Endothelial cell of umbilical vein (primary cell): ENCODE results near the gene TDRD7. TPM values are rescaled to one million over a fixed set of nuclear protein-coding genes. Genes with fewer than 3 reads are reported as not detected.

ENCODE experiments used
- BruUV-seq: library from RNA; stranded (reverse); fragments of 400-500 nt; replicated peaks from 2 replicates; lab custom pipeline; 2021; lab: Mats Ljungman, UMichigan
- CTCF ChIA-PET: fragments of 300-600, 350-600 bp; sonication (Branson Sonifier 250); formaldehyde crosslinking; loops from one replicate; lab custom pipeline; 2021; ENCODE audit warnings: antibody characterized with exemption, inconsistent platforms; lab: Charles Lee
- POLR2A ChIA-PET: fragments of 300-600, 350-600 bp; sonication (Branson Sonifier 250); formaldehyde crosslinking; loops from one replicate; lab custom pipeline; 2021; ENCODE audit warnings: antibody characterized with exemption, inconsistent platforms; lab: Charles Lee
- DNase-seq: peaks from one replicate; pipeline ENCODE4 v3.0.0-alpha.2; 2011; ENCODE audit warnings: low read depth, low spot score
- FAIRE-seq: peaks from 2 replicates; lab custom pipeline; 2011; peaks lifted over from hg19 to GRCh38; lab: Jason Lieb, UNC
- H2AFZ ChIP-seq: 2 replicates; pipeline ENCODE4 v1.6.0; 2012; ENCODE audit warnings: low read depth, low read length, control low read depth, inconsistent platforms
- H3K27ac ChIP-seq: 2 replicates; pipeline ENCODE4 v1.5.1; 2011; ENCODE audit warnings: low read depth, mild to moderate bottlenecking, control low read depth, low read length, moderate library complexity; ENCODE audit not compliant: insufficient read depth
- H3K27me3 ChIP-seq, 2 experiments: 2 replicates each; pipeline versions ENCODE4 v1.6.0 to v1.6.1; 2011; ENCODE audit warnings: low read length in 2 of 2, mixed read lengths in 1 of 2; ENCODE audit not compliant: control insufficient read depth in 2 of 2, insufficient read depth in 2 of 2
- H3K36me3 ChIP-seq, 2 experiments: 2 replicates in 1 of 2; 3 replicates in 1 of 2; pipeline ENCODE4 v1.5.1; 2011; ENCODE audit warnings: low read length in 2 of 2, mild to moderate bottlenecking in 1 of 2, moderate library complexity in 1 of 2; ENCODE audit not compliant: control insufficient read depth in 2 of 2, insufficient read depth in 2 of 2; ENCODE audit errors: extremely low read depth in 1 of 2
- H3K4me1 ChIP-seq: 3 replicates; pipeline ENCODE4 v1.5.1; 2011; ENCODE audit warnings: mild to moderate bottlenecking, low read length; ENCODE audit not compliant: control insufficient read depth, insufficient read depth; ENCODE audit errors: extremely low read depth
- H3K4me2 ChIP-seq: 2 replicates; pipeline ENCODE4 v1.6.1; 2011; ENCODE audit warnings: low read length, control low read depth, mixed read lengths; ENCODE audit not compliant: insufficient read depth
- H3K4me3 ChIP-seq, 3 experiments: fragments of 200-600 bp in 1 of 3; sonication (generic), shearing (Covaris generic) in 1 of 3; replicated peaks in 1 of 3; 2 replicates each; pipeline ENCODE4 v1.5.1; 2011 to 2016; ENCODE audit warnings: control low read depth in 3 of 3, low read length in 3 of 3, mild to moderate bottlenecking in 2 of 3, inconsistent platforms in 1 of 3, low read depth in 1 of 3, moderate library complexity in 1 of 3; ENCODE audit not compliant: insufficient read depth in 1 of 3
- H3K79me2 ChIP-seq: 2 replicates; pipeline ENCODE4 v1.6.0; 2012; ENCODE audit warnings: low read length, inconsistent platforms; ENCODE audit not compliant: control insufficient read depth, insufficient read depth
- H3K9ac ChIP-seq: replicated peaks from 2 replicates; pipeline ENCODE3; 2011; ENCODE audit warnings: low read length, control low read depth; ENCODE audit not compliant: insufficient read depth; ENCODE audit errors: extremely low read depth
- H3K9me1 ChIP-seq: replicated peaks from 3 replicates; pipeline ENCODE4 v1.6.0; 2011; ENCODE audit warnings: mild to moderate bottlenecking, low read length; ENCODE audit not compliant: control insufficient read depth, insufficient read depth; ENCODE audit errors: extremely low read depth
- H3K9me3 ChIP-seq: replicated peaks from 2 replicates; pipeline ENCODE4 v1.5.1; 2012; ENCODE audit warnings: low read length, inconsistent platforms; ENCODE audit not compliant: control insufficient read depth, insufficient read depth
- H4K20me1 ChIP-seq: replicated peaks from 2 replicates; pipeline ENCODE3; 2011; ENCODE audit warnings: mild to moderate bottlenecking, low read length; ENCODE audit not compliant: control insufficient read depth, insufficient read depth; ENCODE audit errors: extremely low read depth
- EZH2 ChIP-seq: IDR thresholded peaks from 2 replicates; pipeline ENCODE4 v1.6.1; 2012; ENCODE audit warnings: borderline replicate concordance, low read depth, mild to moderate bottlenecking, moderate library complexity, low read length, inconsistent platforms; ENCODE audit not compliant: severe bottlenecking
- FOS ChIP-seq: IDR thresholded peaks from 2 replicates; pipeline ENCODE4 v1.6.1; 2011; ENCODE audit warnings: mild to moderate bottlenecking, low read length, moderate library complexity, borderline replicate concordance; ENCODE audit not compliant: insufficient read depth
- GATA2 ChIP-seq: IDR thresholded peaks from 2 replicates; pipeline ENCODE4 v1.7.0; 2011; ENCODE audit warnings: low read depth, mild to moderate bottlenecking, moderate library complexity, mixed read lengths, low read length; ENCODE audit not compliant: insufficient read length, insufficient read depth
- JUN ChIP-seq: IDR thresholded peaks from 2 replicates; pipeline ENCODE4 v1.6.1; 2011; ENCODE audit warnings: borderline replicate concordance, low read depth; ENCODE audit not compliant: insufficient read length, insufficient read depth
- MAX ChIP-seq: IDR thresholded peaks from 2 replicates; pipeline ENCODE4 v1.6.1; 2011; ENCODE audit not compliant: insufficient read depth, insufficient read length
- MYC ChIP-seq: IDR thresholded peaks from one replicate; pipeline ENCODE4 v1.6.1; 2011; ENCODE audit warnings: mild to moderate bottlenecking, low read depth, low read length
- POLR2A ChIP-seq: IDR thresholded peaks from 2 replicates; pipeline ENCODE4 v1.6.1; 2012; ENCODE audit warnings: low read depth, mild to moderate bottlenecking, control low read depth, low read length
- POLR2AphosphoS5 ChIP-seq: IDR thresholded peaks from 2 replicates; pipeline ENCODE4 v1.6.1; 2012; ENCODE audit warnings: low read depth, mild to moderate bottlenecking, control low read depth, low read length, moderate library complexity; ENCODE audit not compliant: insufficient read depth
- dilution Hi-C: fragments of 300-500 bp; cut with MboI; formaldehyde crosslinking; loops from one replicate; pipeline ENCODE4 v1.15.0; 2019; ENCODE audit warnings: low sequenced_read_pairs; ENCODE audit not compliant: extremely low pct_ligation_motif_present
- intact Hi-C: fragments of 100-400 bp; cut with micrococcal nuclease; formaldehyde crosslinking; loops from one replicate; pipeline ENCODE4 v1.10.0; 2022
- polyA plus RNA-seq, 4 experiments: library from polyadenylated mRNA; depleted of rRNA in 3 of 4; stranded (reverse) in 3 of 4; unstranded in 1 of 4; fragments of >200 nt; gene quantifications; 2 replicates each; pipeline versions ENCODE4 v1.2.1 to v1.2.3, GENCODE V29; 2011 to 2012; ENCODE audit warnings: missing spikeins in 1 of 4
- total RNA-seq: library from RNA; stranded (reverse); gene quantifications from 2 replicates; pipeline ENCODE4 v1.2.3, GENCODE V29; 2021
- TF ChIP-seq, protein P1 (sequence below), 2 donors: IDR thresholded peaks; 1 replicate in 1 of 2; 2 replicates in 1 of 2; pipeline ENCODE4 v1.5.1; 2011; ENCODE audit warnings: low read length in 2 of 2, mild to moderate bottlenecking in 2 of 2, moderate library complexity in 2 of 2, control low read depth in 1 of 2, inconsistent platforms in 1 of 2, low read depth in 1 of 2; ENCODE audit not compliant: insufficient read depth in 1 of 2; ENCODE audit errors: extremely low read depth in 1 of 2

Gene TDRD7
- total and polyA plus RNA-seq, 2 donors (not counting 3 experiments of a cell fraction or from before 2014, with no cell fraction given): 4.9 to 11.5 TPM

- Histone ChIP-seq H3K4me3 (no peak overlapping the region), H3K4me1 (no peaks in the 10 kb centered on the region), H4K20me1 (no peaks in the 10 kb centered on the region), H3K9me1 (no peaks in the 10 kb centered on the region), H3K27ac (no peak overlapping the region), H3K36me3 (no peaks in the 10 kb centered on the region), H3K27me3 (no peaks in the 10 kb centered on the region), H3K79me2 (no peaks in the 10 kb centered on the region), H3K9ac (no peak overlapping the region), H2AFZ (no peak overlapping the region), H3K9me3 (no peaks in the 10 kb centered on the region), H3K4me2 (no peak overlapping the region)
- no peak for TF ChIP-seq FOS
- TF ChIP-seq GATA2: no peak
- no peak for TF ChIP-seq POLR2AphosphoS5
- no peak for TF ChIP-seq MYC
- TF ChIP-seq EZH2: no peak
- no peak for FAIRE-seq
- ChIA-PET POLR2A (no interaction called here), CTCF (no interaction called here)
- no peak for DNase-seq
- dilution Hi-C loops: no loop called here
- BruUV-seq: no TSS peak
- intact Hi-C loops: no loop called here
Observed at GRCh38 chr9:97438666-97439065, 26.8 kb downstream of the TDRD7 start.

GRCh38 chr9:97440160-97440559 lies 28.3 kb downstream of the TDRD7 start:
- intact Hi-C loops: no loop called here
- no peak overlapping the region for H2AFZ ChIP-seq
- H4K20me1 ChIP-seq: no peaks in the 10 kb centered on the region
- ChIA-PET POLR2A (no interaction called here), CTCF (interaction anchor here (0.9 to 4.1 kb wide), 2 partner anchors 158 to 176 kb away, joined by 3 to 14 read pairs; no protein-coding TSS in a partner anchor)
- H3K9me1 ChIP-seq: no peaks in the 10 kb centered on the region
- no peaks in the 10 kb centered on the region for H3K79me2 ChIP-seq
- no peak overlapping the region for H3K9ac ChIP-seq
- dilution Hi-C loops: no loop called here
- TF ChIP-seq POLR2A (no peak), FOS (no peak), GATA2 (no peak), JUN (no peak), MAX (no peak)
- TF ChIP-seq, protein P1, sequence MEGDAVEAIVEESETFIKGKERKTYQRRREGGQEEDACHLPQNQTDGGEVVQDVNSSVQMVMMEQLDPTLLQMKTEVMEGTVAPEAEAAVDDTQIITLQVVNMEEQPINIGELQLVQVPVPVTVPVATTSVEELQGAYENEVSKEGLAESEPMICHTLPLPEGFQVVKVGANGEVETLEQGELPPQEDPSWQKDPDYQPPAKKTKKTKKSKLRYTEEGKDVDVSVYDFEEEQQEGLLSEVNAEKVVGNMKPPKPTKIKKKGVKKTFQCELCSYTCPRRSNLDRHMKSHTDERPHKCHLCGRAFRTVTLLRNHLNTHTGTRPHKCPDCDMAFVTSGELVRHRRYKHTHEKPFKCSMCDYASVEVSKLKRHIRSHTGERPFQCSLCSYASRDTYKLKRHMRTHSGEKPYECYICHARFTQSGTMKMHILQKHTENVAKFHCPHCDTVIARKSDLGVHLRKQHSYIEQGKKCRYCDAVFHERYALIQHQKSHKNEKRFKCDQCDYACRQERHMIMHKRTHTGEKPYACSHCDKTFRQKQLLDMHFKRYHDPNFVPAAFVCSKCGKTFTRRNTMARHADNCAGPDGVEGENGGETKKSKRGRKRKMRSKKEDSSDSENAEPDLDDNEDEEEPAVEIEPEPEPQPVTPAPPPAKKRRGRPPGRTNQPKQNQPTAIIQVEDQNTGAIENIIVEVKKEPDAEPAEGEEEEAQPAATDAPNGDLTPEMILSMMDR (IDR thresholded peaks at IDR 0.05; ENCODE audit: extremely low read depth in 1 of 2, insufficient read depth in 1 of 2, low read depth in 1 of 2, low read length in 2 of 2): no peak
- FAIRE-seq: no peak
- no TSS peak for BruUV-seq
- H3K4me1 ChIP-seq: no peaks in the 10 kb centered on the region
- DNase-seq: no peak
- no peak overlapping the region for H3K27ac ChIP-seq
- no peak overlapping the region for H3K4me3 ChIP-seq
- H3K27me3 ChIP-seq: no peaks in the 10 kb centered on the region
- no peaks in the 10 kb centered on the region for H3K9me3 ChIP-seq
- H3K4me2 ChIP-seq: no peak overlapping the region
- no peaks in the 10 kb centered on the region for H3K36me3 ChIP-seq
